ENCODE results near the gene CREM. TPM values are rescaled to one million over a fixed set of nuclear protein-coding genes. Genes with fewer than 3 reads are reported as not detected.

Gene CREM
- total and polyA plus RNA-seq, 10 of the 15 experiments (the other 5 are each of a cell fraction or from before 2014, with no cell fraction given), result 51.3 to 115 (median 70.6) TPM

DNA sequence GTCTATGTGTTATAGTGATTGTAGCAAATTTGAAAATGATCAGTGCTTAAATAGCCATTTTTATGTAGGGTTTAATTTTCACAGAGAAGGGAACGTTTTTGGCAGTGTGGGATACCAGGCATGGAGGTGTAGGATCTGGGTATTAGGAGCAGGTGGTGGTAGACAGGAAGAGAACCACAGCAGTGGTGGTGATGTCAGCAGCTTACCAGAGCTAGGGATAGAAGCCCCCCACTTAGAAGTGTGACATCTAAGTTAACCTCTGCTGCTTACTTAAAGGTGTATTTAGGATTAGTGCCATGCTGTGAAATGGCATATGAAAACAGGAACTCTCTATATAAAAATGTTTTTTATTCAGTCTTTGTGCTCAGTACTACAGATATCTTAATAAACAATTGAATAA lies 73.8 kb downstream of the CREM start:
- H3K4me1 ChIP-seq (ENCODE audit: control insufficient read depth, insufficient read depth, low read length), result peaks cover 8% of the 10 kb centered on the region; the same call in 1 of the 2 replicates
- H2AFZ ChIP-seq (ENCODE audit: control insufficient read depth, low read depth, low read length), result no peak overlapping the region
- ChIA-PET SMC1A (ENCODE audit: uncharacterized antibody, unreplicated experiment) (interaction anchor here (8.9 kb wide), 1 partner anchor 18 kb away, joined by 102 read pairs; no protein-coding TSS in a partner anchor), CTCF (interaction anchor here (1.3 to 6.0 kb wide), 2 partner anchors 17 to 74 kb away, joined by 4 to 25 read pairs; no protein-coding TSS in a partner anchor), RAD21 (ENCODE audit: unreplicated experiment) (no interaction called here), POLR2A (no interaction called here)
- no peak overlapping the region for H3K4me3 ChIP-seq
- no peak overlapping the region for H3K4me2 ChIP-seq (ENCODE audit: control insufficient read depth, insufficient read depth)
- no peaks in the 10 kb centered on the region for H4K20me1 ChIP-seq (ENCODE audit: control insufficient read depth, insufficient read depth)
- no TSS peak for BruUV-seq (replicated peaks)
- H3K27me3 ChIP-seq (replicated peaks in 1 of 2; ENCODE audit: control insufficient read depth in 2 of 2, insufficient read depth in 2 of 2, low read length in 1 of 2), result no peaks in the 10 kb centered on the region
- H3K27ac ChIP-seq (ENCODE audit: control insufficient read depth, insufficient read depth), result no peak overlapping the region
- no peaks in the 10 kb centered on the region for H3K9me3 ChIP-seq (replicated peaks; ENCODE audit: control insufficient read depth, insufficient read depth, low read length)
- WGBS (ENCODE audit: insufficient coverage, insufficient replicate concordance, low lambda C conversion rate, missing lambda C conversion rate), result 44% methylated on average over 1 of the region's 1 CpG
- H3K9ac ChIP-seq (ENCODE audit: control insufficient read depth, insufficient read depth, low read length), result no peak overlapping the region
- no peak for DNase-seq (ENCODE audit: low read depth, low spot score)
- TF ChIP-seq SUZ12 (IDR thresholded peaks at IDR 0.05; ENCODE audit: unreplicated experiment) (no peak), NFXL1 (IDR thresholded peaks at IDR 0.05; ENCODE audit: borderline replicate concordance) (no peak), SIN3A (IDR thresholded peaks at IDR 0.05; ENCODE audit: low read depth, low read length) (no peak), CHD2 (IDR thresholded peaks at IDR 0.05; ENCODE audit: borderline replicate concordance, low read depth, low read length) (no peak), GATAD2B (conservative IDR thresholded peaks at IDR 0.05; ENCODE audit: low read depth) (no peak), MYB (IDR thresholded peaks at IDR 0.05; ENCODE audit: borderline replicate concordance, low read depth, low read length) (no peak), BACH1 (IDR thresholded peaks at IDR 0.05; ENCODE audit: borderline replicate concordance) (no peak), CEBPB (IDR thresholded peaks at IDR 0.05; ENCODE audit: borderline replicate concordance in 1 of 2, low read depth in 2 of 2, low read length in 2 of 2) (no peak), NR2C1 (IDR thresholded peaks at IDR 0.05) (no peak), ZSCAN29 (IDR thresholded peaks at IDR 0.05) (no peak), NFYB (IDR thresholded peaks at IDR 0.05; ENCODE audit: insufficient read depth, low read depth, low read length) (no peak), POLR2AphosphoS2 (IDR thresholded peaks at IDR 0.05; ENCODE audit: low read depth, low read length) (no peak), POU2F2 (IDR thresholded peaks at IDR 0.05; ENCODE audit: borderline replicate concordance, low read depth, low read length) (no peak)
- TF ChIP-seq, protein P1, sequence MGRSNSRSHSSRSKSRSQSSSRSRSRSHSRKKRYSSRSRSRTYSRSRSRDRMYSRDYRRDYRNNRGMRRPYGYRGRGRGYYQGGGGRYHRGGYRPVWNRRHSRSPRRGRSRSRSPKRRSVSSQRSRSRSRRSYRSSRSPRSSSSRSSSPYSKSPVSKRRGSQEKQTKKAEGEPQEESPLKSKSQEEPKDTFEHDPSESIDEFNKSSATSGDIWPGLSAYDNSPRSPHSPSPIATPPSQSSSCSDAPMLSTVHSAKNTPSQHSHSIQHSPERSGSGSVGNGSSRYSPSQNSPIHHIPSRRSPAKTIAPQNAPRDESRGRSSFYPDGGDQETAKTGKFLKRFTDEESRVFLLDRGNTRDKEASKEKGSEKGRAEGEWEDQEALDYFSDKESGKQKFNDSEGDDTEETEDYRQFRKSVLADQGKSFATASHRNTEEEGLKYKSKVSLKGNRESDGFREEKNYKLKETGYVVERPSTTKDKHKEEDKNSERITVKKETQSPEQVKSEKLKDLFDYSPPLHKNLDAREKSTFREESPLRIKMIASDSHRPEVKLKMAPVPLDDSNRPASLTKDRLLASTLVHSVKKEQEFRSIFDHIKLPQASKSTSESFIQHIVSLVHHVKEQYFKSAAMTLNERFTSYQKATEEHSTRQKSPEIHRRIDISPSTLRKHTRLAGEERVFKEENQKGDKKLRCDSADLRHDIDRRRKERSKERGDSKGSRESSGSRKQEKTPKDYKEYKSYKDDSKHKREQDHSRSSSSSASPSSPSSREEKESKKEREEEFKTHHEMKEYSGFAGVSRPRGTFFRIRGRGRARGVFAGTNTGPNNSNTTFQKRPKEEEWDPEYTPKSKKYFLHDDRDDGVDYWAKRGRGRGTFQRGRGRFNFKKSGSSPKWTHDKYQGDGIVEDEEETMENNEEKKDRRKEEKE (IDR thresholded peaks at IDR 0.05), result no peak
- H3K79me2 ChIP-seq (ENCODE audit: control insufficient read depth, insufficient read depth, low read length), result no peaks in the 10 kb centered on the region; the same call in 1 of the 2 replicates
- FAIRE-seq, result no peak
- in situ Hi-C loops (cut with MboI) (no loop called here), intact Hi-C loops (cut with micrococcal nuclease; ENCODE audit: unreplicated experiment) (no loop called here)
- no peaks in the 10 kb centered on the region for H3K36me3 ChIP-seq (ENCODE audit: control insufficient read depth in 2 of 2, insufficient read depth in 2 of 2, low read length in 1 of 2)
- ATAC-seq, result no peak

Data from GM12878 (cell line).